ENCODE results near the gene KIAA1191.

The KIAA1191 gene

GRCh38 chr5:176406436-176407052, 45.0 kb upstream of the KIAA1191 start:
- Mint-ChIP-seq H3K4me1 (peaks cover 22% of the 10 kb centered on the region), H3K36me3 (ENCODE audit: low read depth) (no peaks in the 10 kb centered on the region), H3K4me3 (no peak overlapping the region), H3K27me3 (ENCODE audit: low read depth, poor library complexity) (peaks cover 7% of the 10 kb centered on the region), H3K27ac (no peak overlapping the region), H3K9me3 (no peaks in the 10 kb centered on the region)
- TF ChIP-seq CTCF (IDR thresholded peaks at IDR 0.05): no peak
- DNase-seq: no peak

- Mint-ChIP-seq H3K9me3 (no peaks in the 10 kb centered on the region), H3K4me3 (no peak overlapping the region), H3K27me3 (ENCODE audit: low read depth, poor library complexity) (peaks cover 4% of the 10 kb centered on the region), H3K36me3 (ENCODE audit: low read depth) (no peaks in the 10 kb centered on the region), H3K27ac (no peak overlapping the region), H3K4me1 (peaks cover 23% of the 10 kb centered on the region)
- peak; percentile 7 for TF ChIP-seq CTCF (IDR thresholded peaks at IDR 0.05)
- no peak for DNase-seq
Observed at GRCh38 chr5:176405656-176406435, 44.3 kb upstream of the KIAA1191 start.

- Mint-ChIP-seq H3K9me3 (no peaks in the 10 kb centered on the region), H3K36me3 (ENCODE audit: low read depth) (no peaks in the 10 kb centered on the region), H3K27me3 (ENCODE audit: low read depth, poor library complexity) (peaks cover 10% of the 10 kb centered on the region), H3K4me1 (peaks cover 29% of the 10 kb centered on the region), H3K27ac (peak overlapping the region; percentile 81), H3K4me3 (no peak overlapping the region)
- no peak for DNase-seq
- no peak for TF ChIP-seq CTCF (IDR thresholded peaks at IDR 0.05)
Observed at GRCh38 chr5:176401281-176402205, 40.0 kb upstream of the KIAA1191 start.

- Mint-ChIP-seq H3K27ac (no peak overlapping the region), H3K9me3 (no peaks in the 10 kb centered on the region), H3K36me3 (ENCODE audit: low read depth) (no peaks in the 10 kb centered on the region), H3K27me3 (ENCODE audit: low read depth, poor library complexity) (peaks cover 10% of the 10 kb centered on the region), H3K4me3 (no peak overlapping the region), H3K4me1 (peaks cover 27% of the 10 kb centered on the region)
- TF ChIP-seq CTCF (IDR thresholded peaks at IDR 0.05): no peak
- DNase-seq: no peak
Observed at GRCh38 chr5:176400382-176401156, 39.0 kb upstream of the KIAA1191 start.

GRCh38 chr5:176397736-176398420, 36.3 kb upstream of the KIAA1191 start:
- Mint-ChIP-seq H3K9me3 (no peaks in the 10 kb centered on the region), H3K4me1 (peaks cover 39% of the 10 kb centered on the region), H3K27ac (peak overlapping the region; percentile 86), H3K27me3 (ENCODE audit: low read depth, poor library complexity) (peaks cover 7% of the 10 kb centered on the region), H3K36me3 (ENCODE audit: low read depth) (no peaks in the 10 kb centered on the region), H3K4me3 (no peak overlapping the region)
- TF ChIP-seq CTCF (IDR thresholded peaks at IDR 0.05): no peak
- DNase-seq: no peak

Measured in nephron progenitor cell (in vitro differentiated cells).